Activated CD8-positive, alpha-beta T cell treated with anti-CD3 and anti-CD28 coated beads, Interleukin-2, amount 10 ng/mL, durations not matched to agents 7 days and 5 days (primary cell): Measurements from ENCODE around the gene DYSF. TPM values are rescaled to one million over a fixed set of nuclear protein-coding genes. Genes with fewer than 3 reads are reported as not detected.
"Not testable (repeated sequence)": the region's sequence is repeated elsewhere in the genome, so short reads cannot be mapped to it uniquely, and the experiment has no call there.

ENCODE experiments used
- ATAC-seq: fragments of 150-1000 bp; cut with Tn5 transposase; one replicate; pipeline ENCODE4 v1.10.0; 2021; ENCODE audit warnings: moderate library complexity
- CTCF ChIA-PET: fragments of 350-600 bp; sonication (Branson Sonifier 250); formaldehyde crosslinking; loops from one replicate; lab custom pipeline; 2021; ENCODE audit warnings: antibody characterized with exemption; lab: Charles Lee
- POLR2A ChIA-PET: fragments of 350-600 bp; sonication (Branson Sonifier 250); formaldehyde crosslinking; loops from one replicate; lab custom pipeline; 2021; ENCODE audit warnings: antibody characterized with exemption; lab: Charles Lee
- DNase-seq: peaks from one replicate; pipeline ENCODE4 v3.0.0-alpha.2; 2020
- H3K27ac Mint-ChIP-seq: one replicate; pipeline ENCODE4 v1.8.0; 2021; ENCODE audit warnings: mild to moderate bottlenecking, mixed read lengths
- H3K27me3 Mint-ChIP-seq: one replicate; pipeline ENCODE4 v1.8.0; 2021; ENCODE audit warnings: low read depth, mixed read lengths
- H3K36me3 Mint-ChIP-seq: one replicate; pipeline ENCODE4 v1.8.0; 2021; ENCODE audit warnings: low read depth, mixed read lengths
- H3K4me1 Mint-ChIP-seq: one replicate; pipeline ENCODE4 v1.8.0; 2021; ENCODE audit warnings: low read depth, mixed read lengths
- H3K4me3 Mint-ChIP-seq: one replicate; pipeline ENCODE4 v1.8.0; 2021; ENCODE audit warnings: mild to moderate bottlenecking, mixed read lengths
- H3K9me3 Mint-ChIP-seq: one replicate; pipeline ENCODE4 v1.8.0; 2022; ENCODE audit warnings: mixed read lengths; ENCODE audit not compliant: insufficient read depth
- total RNA-seq, 2 experiments: library from RNA; stranded (reverse); gene quantifications; one replicate each; pipeline ENCODE4 v1.2.3, GENCODE V29; 2021

DYSF gene
- total RNA-seq, 2 experiments from 2014 or later: 3.4 to 4.7 TPM

- Mint-ChIP-seq H3K27ac (no peak overlapping the region), H3K4me1 (no peaks in the 10 kb centered on the region), H3K36me3 (no peaks in the 10 kb centered on the region), H3K9me3 (no peaks in the 10 kb centered on the region), H3K27me3 (peaks cover 7% of the 10 kb centered on the region), H3K4me3 (no peak overlapping the region)
- CTCF ChIA-PET: no interaction called here
- POLR2A ChIA-PET: no interaction called here
- DNase-seq (no peak), ATAC-seq (no peak)
Measured at GRCh38 chr2:71639735-71640134, 186.4 kb downstream of the DYSF start.

DNA sequence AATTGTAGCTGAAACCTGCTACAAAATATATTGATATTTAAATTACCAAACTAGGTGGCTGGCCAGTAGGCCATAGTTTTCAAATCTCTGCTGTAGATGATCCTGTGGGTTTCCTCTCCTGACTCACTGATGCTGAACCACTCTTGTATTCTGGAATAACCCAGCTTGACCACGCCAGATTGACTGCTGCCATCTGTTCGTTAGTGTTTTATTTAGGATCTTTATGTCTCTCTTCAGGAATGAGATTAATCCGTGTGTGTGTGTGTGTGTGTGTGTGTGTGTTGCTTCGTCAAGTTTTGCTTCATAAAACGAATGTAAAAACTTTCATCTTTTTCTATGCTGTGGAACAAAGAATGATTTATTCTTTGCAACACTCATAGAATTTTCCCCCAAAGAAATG, 187.1 kb downstream of the DYSF start:
- no peaks in the 10 kb centered on the region for H3K36me3 Mint-ChIP-seq
- no peaks in the 10 kb centered on the region for H3K4me1 Mint-ChIP-seq
- no peak for DNase-seq
- no peaks in the 10 kb centered on the region for H3K9me3 Mint-ChIP-seq
- H3K27me3 Mint-ChIP-seq: peaks cover 7% of the 10 kb centered on the region
- POLR2A ChIA-PET: no interaction called here
- no peak for ATAC-seq
- no peak overlapping the region for H3K27ac Mint-ChIP-seq
- no peak overlapping the region for H3K4me3 Mint-ChIP-seq
- CTCF ChIA-PET: no interaction called here

DNA sequence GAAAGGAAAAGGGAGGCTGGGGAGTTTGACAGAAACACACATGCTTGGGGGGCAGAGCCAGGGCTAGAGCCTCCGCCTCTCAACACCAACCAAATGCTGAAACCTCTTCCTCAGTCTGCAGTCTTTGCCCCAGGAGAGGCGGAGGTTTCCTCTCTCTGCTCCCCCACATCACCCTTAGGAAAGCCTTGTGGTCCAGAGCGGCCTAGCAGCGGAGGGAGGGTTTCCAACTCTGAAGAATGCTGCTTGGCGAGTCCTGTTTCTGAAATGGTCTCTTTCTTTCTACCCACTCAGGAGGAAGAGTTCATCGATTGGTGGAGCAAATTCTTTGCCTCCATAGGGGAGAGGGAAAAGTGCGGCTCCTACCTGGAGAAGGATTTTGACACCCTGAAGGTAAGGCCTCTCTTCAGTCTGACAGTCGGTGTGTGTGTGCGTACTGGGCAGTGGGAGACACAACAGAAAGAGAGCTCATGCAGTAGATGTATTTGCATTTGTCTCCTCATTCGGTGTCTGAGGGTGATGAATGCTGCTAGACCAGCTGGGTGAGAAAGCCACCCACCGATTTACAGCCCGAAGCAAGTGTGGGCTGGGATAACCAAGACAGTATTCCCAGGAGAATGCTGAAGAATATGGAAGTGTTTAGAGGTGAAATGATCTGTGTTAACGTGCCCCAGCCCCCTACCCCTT, 190.5 kb downstream of the DYSF start:
- POLR2A ChIA-PET: no interaction called here
- no peak overlapping the region for H3K27ac Mint-ChIP-seq
- DNase-seq: no peak
- no peaks in the 10 kb centered on the region for H3K36me3 Mint-ChIP-seq
- peaks cover 9% of the 10 kb centered on the region for H3K27me3 Mint-ChIP-seq
- H3K4me1 Mint-ChIP-seq: no peaks in the 10 kb centered on the region
- ATAC-seq: no peak
- CTCF ChIA-PET: no interaction called here
- peaks cover 3% of the 10 kb centered on the region for H3K9me3 Mint-ChIP-seq
- no peak overlapping the region for H3K4me3 Mint-ChIP-seq

DNA sequence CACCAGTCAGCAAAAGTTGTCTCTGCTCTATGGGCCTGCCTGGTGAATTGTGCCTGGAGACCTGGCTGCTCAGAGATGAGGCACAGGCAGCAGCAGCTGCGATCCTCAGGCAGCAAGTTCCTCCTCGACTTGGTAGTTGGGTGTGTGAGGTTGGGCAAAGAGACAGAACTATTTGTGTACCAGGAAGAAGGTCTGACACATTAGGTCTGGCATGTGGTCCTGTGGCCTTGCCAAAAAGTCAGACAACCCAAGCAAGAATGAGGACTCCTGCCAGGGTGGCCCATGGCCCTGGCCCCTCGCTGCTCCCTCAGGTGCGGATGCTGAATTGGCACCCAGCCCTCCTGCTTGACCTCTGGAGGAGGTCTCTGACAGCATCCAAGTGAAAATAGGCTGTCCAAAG, 192.7 kb downstream of the DYSF start:
- peaks cover 11% of the 10 kb centered on the region for H3K27me3 Mint-ChIP-seq
- ChIA-PET POLR2A (no interaction called here), CTCF (no interaction called here)
- H3K36me3 Mint-ChIP-seq: no peaks in the 10 kb centered on the region
- H3K4me3 Mint-ChIP-seq: no peak overlapping the region
- ATAC-seq (no peak), DNase-seq (no peak)
- no peak overlapping the region for H3K27ac Mint-ChIP-seq
- peaks cover 3% of the 10 kb centered on the region for H3K9me3 Mint-ChIP-seq
- no peaks in the 10 kb centered on the region for H3K4me1 Mint-ChIP-seq

GRCh38 chr2:71647356-71647755, 194.0 kb downstream of the DYSF start:
- no peaks in the 10 kb centered on the region for H3K36me3 Mint-ChIP-seq
- peaks cover 7% of the 10 kb centered on the region for H3K27me3 Mint-ChIP-seq
- H3K27ac Mint-ChIP-seq: no peak overlapping the region
- DNase-seq: no peak
- no peak overlapping the region for H3K4me3 Mint-ChIP-seq
- no peaks in the 10 kb centered on the region for H3K4me1 Mint-ChIP-seq
- POLR2A ChIA-PET: no interaction called here
- peaks cover 3% of the 10 kb centered on the region for H3K9me3 Mint-ChIP-seq
- CTCF ChIA-PET: no interaction called here
- no peak for ATAC-seq

DNA sequence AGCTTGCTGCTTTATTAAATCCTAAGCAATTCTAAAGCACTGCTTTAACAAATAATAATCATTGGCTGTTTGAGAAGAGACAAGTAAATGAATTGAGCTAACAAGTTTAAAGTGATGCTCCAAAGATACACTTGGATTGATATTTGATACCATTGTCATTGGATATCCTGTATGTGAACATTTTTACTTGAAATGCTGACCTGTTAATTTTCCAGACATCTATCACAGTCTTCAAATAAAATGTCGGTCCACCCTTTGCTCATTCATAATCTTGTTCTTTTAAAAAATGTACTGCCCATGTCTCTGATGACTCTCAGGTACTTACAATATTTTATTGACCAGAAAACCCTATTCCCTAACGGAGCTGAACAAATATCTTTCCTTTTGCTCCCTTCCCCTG, 202.1 kb downstream of the DYSF start:
- H3K27ac Mint-ChIP-seq: no peak overlapping the region
- ChIA-PET CTCF (no interaction called here), POLR2A (no interaction called here)
- no peak for DNase-seq
- no peak for ATAC-seq
- H3K4me1 Mint-ChIP-seq: no peaks in the 10 kb centered on the region
- H3K4me3 Mint-ChIP-seq: no peak overlapping the region
- peaks cover 2% of the 10 kb centered on the region for H3K36me3 Mint-ChIP-seq
- H3K9me3 Mint-ChIP-seq: no peaks in the 10 kb centered on the region
- peaks cover 2% of the 10 kb centered on the region for H3K27me3 Mint-ChIP-seq

DNA sequence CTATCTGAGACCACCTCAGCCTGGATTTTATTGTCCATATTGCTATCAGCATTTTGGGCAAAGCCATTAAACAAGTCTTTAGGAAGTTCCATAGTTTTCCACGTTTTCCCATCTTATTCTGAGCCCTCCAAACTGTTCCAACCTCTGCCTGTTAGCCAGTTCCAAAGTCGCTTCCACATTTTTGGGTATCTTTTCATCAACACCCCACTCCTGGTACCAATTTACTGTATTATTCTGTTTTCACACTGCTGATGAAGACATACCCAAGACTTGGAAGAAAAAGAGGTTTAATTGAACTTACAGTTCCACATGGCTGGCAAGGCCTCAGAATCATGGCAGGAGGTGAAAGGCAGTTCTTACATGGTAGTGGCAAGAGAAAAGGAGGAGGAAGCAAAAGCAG, 204.9 kb downstream of the DYSF start:
- not testable (repeated sequence) for H3K27me3 Mint-ChIP-seq

DNA sequence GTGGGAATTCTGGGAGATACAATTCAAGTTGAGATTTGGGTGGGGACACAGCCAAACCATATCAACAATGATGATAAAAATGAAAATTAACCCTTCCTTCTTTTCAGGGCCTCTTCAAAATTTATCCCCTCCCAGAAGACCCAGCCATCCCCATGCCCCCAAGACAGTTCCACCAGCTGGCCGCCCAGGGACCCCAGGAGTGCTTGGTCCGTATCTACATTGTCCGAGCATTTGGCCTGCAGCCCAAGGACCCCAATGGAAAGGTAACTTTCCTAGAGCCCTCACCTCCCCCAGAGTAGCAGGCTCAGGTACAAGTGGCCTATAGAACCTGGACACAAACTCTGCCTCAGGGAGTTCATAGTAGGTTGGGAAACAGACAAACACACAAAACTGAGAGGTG, 205.4 kb downstream of the DYSF start:
- POLR2A ChIA-PET: no interaction called here
- no peak for DNase-seq
- Mint-ChIP-seq H3K4me3 (no peak overlapping the region), H3K27ac (no peak overlapping the region), H3K36me3 (peaks cover 2% of the 10 kb centered on the region), H3K4me1 (no peaks in the 10 kb centered on the region), H3K27me3 (no peaks in the 10 kb centered on the region), H3K9me3 (no peaks in the 10 kb centered on the region)
- CTCF ChIA-PET: no interaction called here
- no peak for ATAC-seq

More for the DNA sequence above, 204.9 kb downstream of the DYSF start:
- H3K4me3 Mint-ChIP-seq, H3K4me1 Mint-ChIP-seq, POLR2A ChIA-PET, H3K36me3 Mint-ChIP-seq, ATAC-seq, H3K27ac Mint-ChIP-seq, DNase-seq, CTCF ChIA-PET, H3K9me3 Mint-ChIP-seq: not testable (repeated sequence)

GRCh38 chr2:71659868-71660518, 206.6 kb downstream of the DYSF start:
- H3K9me3 Mint-ChIP-seq: no peaks in the 10 kb centered on the region
- ChIA-PET CTCF (no interaction called here), POLR2A (no interaction called here)
- H3K4me3 Mint-ChIP-seq: no peak overlapping the region
- H3K4me1 Mint-ChIP-seq: no peaks in the 10 kb centered on the region
- DNase-seq: no peak
- peaks cover 2% of the 10 kb centered on the region for H3K36me3 Mint-ChIP-seq
- no peak for ATAC-seq
- H3K27me3 Mint-ChIP-seq: no peaks in the 10 kb centered on the region
- no peak overlapping the region for H3K27ac Mint-ChIP-seq

DNA sequence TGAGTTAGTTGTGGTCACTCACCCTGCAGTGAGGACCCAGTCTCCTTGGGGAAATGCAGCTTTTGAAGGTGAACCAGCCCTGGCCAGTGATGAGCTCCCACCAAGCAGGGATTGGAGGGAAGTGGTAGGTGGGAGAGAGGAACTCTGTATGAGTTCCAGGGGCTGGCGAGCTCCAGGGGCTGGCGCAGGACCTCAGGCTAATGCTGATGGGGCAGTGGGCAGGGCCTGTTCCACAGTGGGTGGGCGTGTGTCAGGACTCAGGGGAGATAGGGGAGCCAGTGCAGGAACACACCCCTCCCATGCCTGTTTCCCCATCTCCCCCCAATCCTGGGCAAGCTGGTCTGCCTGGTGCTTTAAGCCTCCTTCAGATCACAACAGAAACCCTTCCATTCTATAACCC, 208.4 kb downstream of the DYSF start:
- no peak for DNase-seq
- H3K36me3 Mint-ChIP-seq: peaks cover 2% of the 10 kb centered on the region
- CTCF ChIA-PET: no interaction called here
- POLR2A ChIA-PET: no interaction called here
- no peak overlapping the region for H3K27ac Mint-ChIP-seq
- H3K4me3 Mint-ChIP-seq: no peak overlapping the region
- H3K27me3 Mint-ChIP-seq: no peaks in the 10 kb centered on the region
- no peaks in the 10 kb centered on the region for H3K4me1 Mint-ChIP-seq
- H3K9me3 Mint-ChIP-seq: no peaks in the 10 kb centered on the region
- no peak for ATAC-seq

DNA sequence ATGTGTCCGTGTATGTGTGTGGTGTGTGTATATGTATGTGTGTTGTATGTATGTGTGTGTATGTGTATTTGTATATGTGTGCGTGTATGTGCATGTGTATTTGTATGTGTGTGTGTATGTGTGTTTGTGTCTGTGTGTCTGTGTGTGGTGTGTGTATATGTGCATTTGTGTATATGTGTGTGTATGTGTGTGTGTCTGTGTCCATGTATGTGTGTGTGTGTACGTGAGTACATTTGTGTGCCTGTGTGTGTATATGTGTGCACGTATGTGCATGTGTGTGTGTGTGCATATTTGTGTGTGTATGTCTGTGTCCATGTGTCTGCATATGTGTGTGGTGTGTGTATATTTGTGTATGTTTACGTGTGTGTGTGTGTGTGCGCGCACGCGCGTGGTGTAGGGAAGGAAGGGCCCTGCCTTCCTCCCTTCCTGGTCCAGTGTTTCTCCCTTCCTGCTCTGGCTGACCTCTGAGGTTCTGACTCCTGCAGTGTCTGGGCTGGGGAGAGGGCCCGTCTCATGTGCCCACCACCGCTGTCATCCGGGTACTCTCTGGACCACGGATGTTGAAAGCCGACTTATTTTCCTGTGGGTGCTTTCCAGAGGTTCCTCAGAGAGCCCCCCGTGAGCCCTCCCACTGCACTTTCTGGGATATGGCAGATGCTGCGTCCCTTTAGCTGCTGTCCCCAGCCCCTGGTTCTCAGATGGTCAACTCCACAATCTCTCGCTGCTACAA, 209.5 kb downstream of the DYSF start:
- H3K9me3 Mint-ChIP-seq: no peaks in the 10 kb centered on the region
- no peak overlapping the region for H3K27ac Mint-ChIP-seq

DNA sequence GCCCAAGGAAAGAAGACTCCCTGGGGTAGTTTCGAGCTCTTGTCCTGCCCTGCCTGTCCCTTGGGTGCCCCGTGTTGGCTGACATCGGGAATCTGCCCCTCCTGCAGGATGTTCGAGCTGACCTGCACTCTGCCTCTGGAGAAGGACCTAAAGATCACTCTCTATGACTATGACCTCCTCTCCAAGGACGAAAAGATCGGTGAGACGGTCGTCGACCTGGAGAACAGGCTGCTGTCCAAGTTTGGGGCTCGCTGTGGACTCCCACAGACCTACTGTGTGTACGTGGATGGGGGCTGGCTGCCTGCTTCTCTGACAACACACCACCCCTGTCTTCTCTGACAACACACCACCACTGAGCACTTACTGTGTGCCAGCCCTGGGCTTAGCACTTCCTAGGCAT, 210.8 kb downstream of the DYSF start:
- Mint-ChIP-seq H3K27me3 (no peaks in the 10 kb centered on the region), H3K4me3 (no peak overlapping the region), H3K27ac (no peak overlapping the region), H3K9me3 (no peaks in the 10 kb centered on the region), H3K4me1 (no peaks in the 10 kb centered on the region), H3K36me3 (no peaks in the 10 kb centered on the region)
- POLR2A ChIA-PET: no interaction called here
- ATAC-seq (no peak), DNase-seq (no peak)
- CTCF ChIA-PET: no interaction called here

More for the DNA sequence above, 209.5 kb downstream of the DYSF start:
- peaks cover 2% of the 10 kb centered on the region for H3K36me3 Mint-ChIP-seq
- H3K27me3 Mint-ChIP-seq: no peaks in the 10 kb centered on the region
- ChIA-PET CTCF (no interaction called here), POLR2A (no interaction called here)
- H3K4me3 Mint-ChIP-seq: no peak overlapping the region
- no peaks in the 10 kb centered on the region for H3K4me1 Mint-ChIP-seq
- ATAC-seq: no peak
- no peak for DNase-seq
